ENCODE data around the gene TBX4. TPM values are rescaled to one million over a fixed set of nuclear protein-coding genes. Genes with fewer than 3 reads are reported as not detected.
"Not testable (repeated sequence)": the region's sequence is repeated elsewhere in the genome, so short reads cannot be mapped to it uniquely, and the experiment has no call there.

TBX4 gene
- total RNA-seq, 1 donor from 2014 or later, result 56.6 TPM

GRCh38 chr17:61504697-61505096, 52.5 kb downstream of the TBX4 start:
- no peak for TF ChIP-seq CTCF (IDR thresholded peaks at IDR 0.05; ENCODE audit: unreplicated experiment)
- H3K4me3 Mint-ChIP-seq, result peak overlapping the region; percentile 0
- no peak for DNase-seq (ENCODE audit: low spot score in 2 of 2, unreplicated experiment in 2 of 2)
- peaks cover 3% of the 10 kb centered on the region for H3K9me3 Mint-ChIP-seq
- H3K4me1 Mint-ChIP-seq, result peaks cover 57% of the 10 kb centered on the region
- H3K27ac Mint-ChIP-seq, result peak overlapping the region; percentile 79
- no peaks in the 10 kb centered on the region for H3K27me3 Mint-ChIP-seq (ENCODE audit: low read depth)
- H3K36me3 Mint-ChIP-seq, result peaks cover 2% of the 10 kb centered on the region

- Mint-ChIP-seq H3K4me3 (no peak overlapping the region), H3K9me3 (no peaks in the 10 kb centered on the region), H3K36me3 (no peaks in the 10 kb centered on the region), H3K27me3 (ENCODE audit: low read depth) (no peaks in the 10 kb centered on the region), H3K27ac (peak overlapping the region; percentile 84), H3K4me1 (peaks cover 70% of the 10 kb centered on the region)
- no peak for DNase-seq (ENCODE audit: low spot score in 2 of 2, unreplicated experiment in 2 of 2)
- no peak for TF ChIP-seq CTCF (IDR thresholded peaks at IDR 0.05; ENCODE audit: unreplicated experiment)
Observed at GRCh38 chr17:61505846-61506627, 53.8 kb downstream of the TBX4 start.

- no peak for TF ChIP-seq CTCF (IDR thresholded peaks at IDR 0.05; ENCODE audit: unreplicated experiment)
- H3K4me1 Mint-ChIP-seq, result peaks cover 69% of the 10 kb centered on the region
Observed at GRCh38 chr17:61507383-61508066, 55.3 kb downstream of the TBX4 start.

GRCh38 chr17:61508912-61509311, 56.7 kb downstream of the TBX4 start:
- H3K27ac Mint-ChIP-seq, result peak overlapping the region; percentile 13
- H3K9me3 Mint-ChIP-seq, result no peaks in the 10 kb centered on the region
- no peak for TF ChIP-seq CTCF (IDR thresholded peaks at IDR 0.05; ENCODE audit: unreplicated experiment)
- no peak for DNase-seq (ENCODE audit: low spot score in 2 of 2, unreplicated experiment in 2 of 2)
- H3K4me3 Mint-ChIP-seq, result no peak overlapping the region
- no peaks in the 10 kb centered on the region for H3K27me3 Mint-ChIP-seq (ENCODE audit: low read depth)
- H3K4me1 Mint-ChIP-seq, result peaks cover 67% of the 10 kb centered on the region
- no peaks in the 10 kb centered on the region for H3K36me3 Mint-ChIP-seq

More at GRCh38 chr17:61507383-61508066, 55.3 kb downstream of the TBX4 start:
- no peak for DNase-seq (ENCODE audit: low spot score in 2 of 2, unreplicated experiment in 2 of 2)
- H3K4me3 Mint-ChIP-seq, result no peak overlapping the region
- H3K9me3 Mint-ChIP-seq, result no peaks in the 10 kb centered on the region
- no peak overlapping the region for H3K27ac Mint-ChIP-seq
- no peaks in the 10 kb centered on the region for H3K36me3 Mint-ChIP-seq
- no peaks in the 10 kb centered on the region for H3K27me3 Mint-ChIP-seq (ENCODE audit: low read depth)

GRCh38 chr17:61509454-61509853, 57.2 kb downstream of the TBX4 start:
- not testable (repeated sequence) for H3K36me3 Mint-ChIP-seq; H3K27ac Mint-ChIP-seq; H3K27me3 Mint-ChIP-seq (ENCODE audit: low read depth); H3K4me3 Mint-ChIP-seq; H3K9me3 Mint-ChIP-seq; DNase-seq (ENCODE audit: low spot score in 2 of 2, unreplicated experiment in 2 of 2)
- peaks cover 64% of the 10 kb centered on the region for H3K4me1 Mint-ChIP-seq

- no peak for TF ChIP-seq CTCF (IDR thresholded peaks at IDR 0.05; ENCODE audit: unreplicated experiment)
- H3K4me1 Mint-ChIP-seq, result peaks cover 59% of the 10 kb centered on the region
Observed at GRCh38 chr17:61510237-61510636, 58.0 kb downstream of the TBX4 start.

More at GRCh38 chr17:61510237-61510636, 58.0 kb downstream of the TBX4 start:
- Mint-ChIP-seq H3K36me3 (no peaks in the 10 kb centered on the region), H3K4me3 (no peak overlapping the region), H3K9me3 (no peaks in the 10 kb centered on the region), H3K27me3 (ENCODE audit: low read depth) (no peaks in the 10 kb centered on the region), H3K27ac (peak overlapping the region; percentile 61)
- DNase-seq (ENCODE audit: low spot score in 2 of 2, unreplicated experiment in 2 of 2), result no peak
